ENCODE data around the gene MACROD2. TPM values are rescaled to one million over a fixed set of nuclear protein-coding genes. Genes with fewer than 3 reads are reported as not detected.
A peak's percentile ranks its signal among the peaks of the same experiment; 100 is the strongest.

The MACROD2 gene
- total RNA-seq, 1 donor from 2014 or later, result 2.4 TPM

- Histone ChIP-seq H3K79me2 (ENCODE audit: insufficient read depth, low read length) (no peaks in the 10 kb centered on the region), H3K4me1 (ENCODE audit: insufficient read depth, low read length) (no peaks in the 10 kb centered on the region), H3K27me3 (ENCODE audit: insufficient read depth, low read length) (no peaks in the 10 kb centered on the region), H4K20me1 (ENCODE audit: insufficient read depth, low read length) (no peaks in the 10 kb centered on the region), H3K4me3 (ENCODE audit: insufficient read depth, low read depth, low read length) (no peak overlapping the region), H3K4me2 (ENCODE audit: low read length) (no peak overlapping the region), H3K27ac (ENCODE audit: low read depth, low read length) (no peak overlapping the region), H3K9ac (ENCODE audit: low read length) (no peak overlapping the region), H3K36me3 (ENCODE audit: insufficient read depth, low read length) (no peaks in the 10 kb centered on the region), H2AFZ (ENCODE audit: low read depth, low read length) (no peak overlapping the region), H3K9me3 (ENCODE audit: insufficient read depth, low read depth, low read length) (no peaks in the 10 kb centered on the region)
- Mint-ChIP-seq H3K36me3 (ENCODE audit: low read depth, unreplicated experiment) (peaks cover under 1% of the 10 kb centered on the region), H3K4me3 (ENCODE audit: unreplicated experiment) (no peak overlapping the region), H3K27ac (ENCODE audit: unreplicated experiment) (no peak overlapping the region), H3K4me1 (ENCODE audit: low read depth, unreplicated experiment) (peaks cover 1% of the 10 kb centered on the region), H3K27me3 (ENCODE audit: low read depth, unreplicated experiment) (no peaks in the 10 kb centered on the region), H3K9me3 (ENCODE audit: unreplicated experiment) (peaks cover 10% of the 10 kb centered on the region)
- DNase-seq (ENCODE audit: low read depth), result no peak
- TF ChIP-seq CTCF (IDR thresholded peaks at IDR 0.05; ENCODE audit: insufficient read depth, low read depth, low read length) (no peak), EZH2 (IDR thresholded peaks at IDR 0.05; ENCODE audit: insufficient read depth, low read length) (no peak)
- FAIRE-seq, result no peak
Measured at GRCh38 chr20:14178952-14179351, 183.6 kb downstream of the MACROD2 start.

GRCh38 chr20:14189794-14190402 is 194.6 kb downstream of the MACROD2 start:
- Histone ChIP-seq H3K9ac (ENCODE audit: low read length) (no peak overlapping the region), H2AFZ (ENCODE audit: low read depth, low read length) (no peak overlapping the region), H3K4me1 (ENCODE audit: insufficient read depth, low read length) (no peaks in the 10 kb centered on the region), H3K27ac (ENCODE audit: low read depth, low read length) (no peak overlapping the region), H3K79me2 (ENCODE audit: insufficient read depth, low read length) (no peaks in the 10 kb centered on the region), H4K20me1 (ENCODE audit: insufficient read depth, low read length) (no peaks in the 10 kb centered on the region), H3K4me3 (ENCODE audit: insufficient read depth, low read depth, low read length) (no peak overlapping the region), H3K9me3 (ENCODE audit: insufficient read depth, low read depth, low read length) (no peaks in the 10 kb centered on the region), H3K4me2 (ENCODE audit: low read length) (no peak overlapping the region), H3K27me3 (ENCODE audit: insufficient read depth, low read length) (no peaks in the 10 kb centered on the region), H3K36me3 (ENCODE audit: insufficient read depth, low read length) (no peaks in the 10 kb centered on the region)
- DNase-seq (ENCODE audit: low read depth) (peak; percentile 17), FAIRE-seq (peak; percentile 60)
- peaks cover 4% of the 10 kb centered on the region for H3K9me3 Mint-ChIP-seq (ENCODE audit: unreplicated experiment)
- peaks cover 3% of the 10 kb centered on the region for H3K4me1 Mint-ChIP-seq (ENCODE audit: low read depth, unreplicated experiment)
- no peak overlapping the region for H3K4me3 Mint-ChIP-seq (ENCODE audit: unreplicated experiment)
- no peaks in the 10 kb centered on the region for H3K36me3 Mint-ChIP-seq (ENCODE audit: low read depth, unreplicated experiment)
- no peaks in the 10 kb centered on the region for H3K27me3 Mint-ChIP-seq (ENCODE audit: low read depth, unreplicated experiment)
- H3K27ac Mint-ChIP-seq (ENCODE audit: unreplicated experiment), result no peak overlapping the region
- TF ChIP-seq EZH2 (IDR thresholded peaks at IDR 0.05; ENCODE audit: insufficient read depth, low read length) (no peak), CTCF (IDR thresholded peaks at IDR 0.05; ENCODE audit: insufficient read depth, low read depth, low read length) (peak; percentile 47)

GRCh38 chr20:14191559-14191958 is 196.2 kb downstream of the MACROD2 start:
- Histone ChIP-seq H3K36me3 (ENCODE audit: insufficient read depth, low read length) (no peaks in the 10 kb centered on the region), H3K9ac (ENCODE audit: low read length) (no peak overlapping the region), H4K20me1 (ENCODE audit: insufficient read depth, low read length) (no peaks in the 10 kb centered on the region), H3K9me3 (ENCODE audit: insufficient read depth, low read depth, low read length) (no peaks in the 10 kb centered on the region), H3K79me2 (ENCODE audit: insufficient read depth, low read length) (no peaks in the 10 kb centered on the region), H3K27me3 (ENCODE audit: insufficient read depth, low read length) (no peaks in the 10 kb centered on the region), H3K4me3 (ENCODE audit: insufficient read depth, low read depth, low read length) (no peak overlapping the region), H3K4me1 (ENCODE audit: insufficient read depth, low read length) (peaks cover 5% of the 10 kb centered on the region), H2AFZ (ENCODE audit: low read depth, low read length) (no peak overlapping the region), H3K27ac (ENCODE audit: low read depth, low read length) (no peak overlapping the region), H3K4me2 (ENCODE audit: low read length) (no peak overlapping the region)
- Mint-ChIP-seq H3K27ac (ENCODE audit: unreplicated experiment) (no peak overlapping the region), H3K4me3 (ENCODE audit: unreplicated experiment) (no peak overlapping the region), H3K4me1 (ENCODE audit: low read depth, unreplicated experiment) (peaks cover 11% of the 10 kb centered on the region), H3K36me3 (ENCODE audit: low read depth, unreplicated experiment) (no peaks in the 10 kb centered on the region), H3K27me3 (ENCODE audit: low read depth, unreplicated experiment) (no peaks in the 10 kb centered on the region), H3K9me3 (ENCODE audit: unreplicated experiment) (peaks cover 4% of the 10 kb centered on the region)
- FAIRE-seq (no peak), DNase-seq (ENCODE audit: low read depth) (no peak)
- TF ChIP-seq EZH2 (IDR thresholded peaks at IDR 0.05; ENCODE audit: insufficient read depth, low read length) (no peak), CTCF (IDR thresholded peaks at IDR 0.05; ENCODE audit: insufficient read depth, low read depth, low read length) (no peak)
